B cell (primary cell): ENCODE measurements around the gene ZCCHC13. TPM values are rescaled to one million over a fixed set of nuclear protein-coding genes. Genes with fewer than 3 reads are reported as not detected.

Experiments
- ATAC-seq: fragments of 200-7000 bp; cut with Tn5 transposase; one replicate; pipeline ENCODE4 v1.10.0; 2021; ENCODE audit warnings: low read depth, mild to moderate bottlenecking, moderate number of reproducible peaks, moderate library complexity
- CTCF ChIA-PET: fragments of 350-600 bp; sonication (Branson Sonifier 250); formaldehyde crosslinking; loops from one replicate; lab custom pipeline; 2021; ENCODE audit warnings: antibody characterized with exemption, inconsistent platforms; lab: Charles Lee
- POLR2A ChIA-PET: fragments of 350-600 bp; sonication (Branson Sonifier 250); formaldehyde crosslinking; loops from one replicate; lab custom pipeline; 2021; ENCODE audit warnings: antibody characterized with exemption; lab: Charles Lee
- DNase-seq: peaks from one replicate; pipeline ENCODE4 v3.0.0; 2013
- H2AFZ ChIP-seq: 2 replicates; pipeline ENCODE4 v1.6.1; 2012; ENCODE audit warnings: mild to moderate bottlenecking, low read depth, low read length; ENCODE audit not compliant: insufficient read depth, poor library complexity, severe bottlenecking
- H3K27ac ChIP-seq, 2 donors: 1 replicate in 1 of 2; 2 replicates in 1 of 2; pipeline ENCODE4 v1.5.1; 2012 to 2013; ENCODE audit warnings: low read length in 2 of 2, mild to moderate bottlenecking in 2 of 2, moderate library complexity in 1 of 2
- H3K27me3 ChIP-seq, 4 experiments: fragments of 200-600 bp in 1 of 4; sonication (generic) in 1 of 4; replicated peaks in 1 of 4; 1 replicate in 2 of 4; 2 replicates in 2 of 4; pipeline versions ENCODE4 v1.6.1 to v1.7.0; 2013 to 2016; ENCODE audit warnings: low read length in 3 of 4, mild to moderate bottlenecking in 2 of 4, mixed read lengths in 1 of 4, moderate library complexity in 1 of 4; ENCODE audit not compliant: insufficient read depth in 4 of 4, control insufficient read depth in 3 of 4; ENCODE audit errors: control extremely low read depth in 1 of 4
- H3K36me3 ChIP-seq, 2 experiments: replicated peaks in 1 of 2; 1 replicate in 1 of 2; 2 replicates in 1 of 2; pipeline versions ENCODE4 v1.6.1 to v1.7.1; 2013; ENCODE audit warnings: low read length in 1 of 2; ENCODE audit not compliant: insufficient read depth in 2 of 2, control insufficient read depth in 1 of 2; ENCODE audit errors: control extremely low read depth in 1 of 2, extremely low read depth in 1 of 2
- H3K4me1 ChIP-seq, 2 donors: fragments of 200-600 bp in 1 of 2; sonication (generic) in 1 of 2; 1 replicate in 1 of 2; 2 replicates in 1 of 2; pipeline versions ENCODE4 v1.5.1 to v1.6.1; 2013 to 2017; ENCODE audit warnings: low read length in 2 of 2; ENCODE audit not compliant: control insufficient read depth in 2 of 2, insufficient read depth in 2 of 2
- H3K4me2 ChIP-seq: replicated peaks from 2 replicates; pipeline ENCODE3; 2012; ENCODE audit warnings: mild to moderate bottlenecking, low read depth, low read length; ENCODE audit not compliant: poor library complexity, severe bottlenecking
- H3K4me3 ChIP-seq, 5 experiments: fragments of 200-600 bp in 1 of 5; sonication (generic) in 1 of 5; 1 replicate in 3 of 5; 2 replicates in 2 of 5; pipeline versions ENCODE4 v1.5.1 to v1.7.0; 2011 to 2016; ENCODE audit warnings: low read length in 4 of 5, mild to moderate bottlenecking in 4 of 5, low read depth in 2 of 5, control low read depth in 1 of 5, moderate library complexity in 1 of 5; ENCODE audit not compliant: insufficient read depth in 1 of 5; ENCODE audit errors: control extremely low read depth in 1 of 5, extremely low read depth in 1 of 5
- H3K79me2 ChIP-seq: fragments of 200-600 bp; sonication (generic); one replicate; pipeline ENCODE4 v1.6.0; 2016; ENCODE audit warnings: low read length; ENCODE audit not compliant: control insufficient read depth, insufficient read depth
- H3K9ac ChIP-seq: fragments of 200-600 bp; sonication (generic); 2 replicates; pipeline ENCODE4 v1.6.1; 2017; ENCODE audit warnings: mild to moderate bottlenecking, low read length, moderate library complexity
- H3K9me3 ChIP-seq, 3 donors: one replicate each; pipeline versions ENCODE4 v1.6.1 to v1.7.1; 2013; ENCODE audit warnings: low read length in 2 of 3; ENCODE audit not compliant: control insufficient read depth in 2 of 3, insufficient read depth in 1 of 3; ENCODE audit errors: control extremely low read depth in 1 of 3
- H4K20me1 ChIP-seq: 2 replicates; pipeline ENCODE4 v1.6.0; 2012; ENCODE audit warnings: mild to moderate bottlenecking, low read length; ENCODE audit not compliant: insufficient read depth, control insufficient read depth, poor library complexity, severe bottlenecking
- H3K27ac Mint-ChIP-seq: one replicate; pipeline ENCODE4 v1.8.0; 2021; ENCODE audit warnings: mixed read lengths
- H3K27me3 Mint-ChIP-seq: one replicate; pipeline ENCODE4 v1.8.0; 2021; ENCODE audit warnings: mixed read lengths
- H3K4me1 Mint-ChIP-seq: one replicate; pipeline ENCODE4 v1.8.0; 2021; ENCODE audit warnings: mixed read lengths
- H3K4me3 Mint-ChIP-seq: one replicate; pipeline ENCODE4 v1.8.0; 2021; ENCODE audit warnings: mixed read lengths
- H3K9me3 Mint-ChIP-seq: one replicate; pipeline ENCODE4 v1.8.0; 2022; ENCODE audit warnings: mixed read lengths; ENCODE audit not compliant: insufficient read depth
- EZH2 ChIP-seq: IDR thresholded peaks from 2 replicates; pipeline ENCODE4 v1.6.1; 2012; ENCODE audit warnings: borderline replicate concordance, low read depth, mild to moderate bottlenecking, moderate library complexity, low read length; ENCODE audit not compliant: insufficient read depth, poor library complexity, severe bottlenecking
- WGBS: methylation state at CpG from one replicate; pipeline ENCODE4 v1.1.5; 2013; ENCODE audit warnings: missing lambda C conversion rate; ENCODE audit not compliant: insufficient coverage; 5-methylcytosine and 5-hydroxymethylcytosine counted together
- intact Hi-C: fragments of 100-400 bp; cut with micrococcal nuclease; formaldehyde crosslinking; loops from one replicate; pipeline ENCODE4 v1.10.0; 2022
- polyA plus RNA-seq: library from polyadenylated mRNA; depleted of rRNA; stranded (reverse); fragments of >200 nt; gene quantifications from 2 replicates; pipeline ENCODE4 v1.2.3, GENCODE V29; 2012
- total RNA-seq, 2 donors: library from RNA; stranded (reverse); fragments of 120-200 nt in 1 of 2; gene quantifications; 1 replicate in 1 of 2; 2 replicates in 1 of 2; pipeline versions ENCODE4 v1.2.3 to v1.2.4, GENCODE V29; 2013 to 2022
- TF ChIP-seq, protein P1 (sequence below): fragments of 200-600 bp; IDR thresholded peaks from one replicate; pipeline ENCODE4 v1.8.0; 2022; ENCODE audit warnings: antibody characterized with exemption, mild to moderate bottlenecking

The ZCCHC13 gene
- total and polyA plus RNA-seq, 2 donors (not counting 1 experiment from before 2014, with no cell fraction given): not detected

DNA sequence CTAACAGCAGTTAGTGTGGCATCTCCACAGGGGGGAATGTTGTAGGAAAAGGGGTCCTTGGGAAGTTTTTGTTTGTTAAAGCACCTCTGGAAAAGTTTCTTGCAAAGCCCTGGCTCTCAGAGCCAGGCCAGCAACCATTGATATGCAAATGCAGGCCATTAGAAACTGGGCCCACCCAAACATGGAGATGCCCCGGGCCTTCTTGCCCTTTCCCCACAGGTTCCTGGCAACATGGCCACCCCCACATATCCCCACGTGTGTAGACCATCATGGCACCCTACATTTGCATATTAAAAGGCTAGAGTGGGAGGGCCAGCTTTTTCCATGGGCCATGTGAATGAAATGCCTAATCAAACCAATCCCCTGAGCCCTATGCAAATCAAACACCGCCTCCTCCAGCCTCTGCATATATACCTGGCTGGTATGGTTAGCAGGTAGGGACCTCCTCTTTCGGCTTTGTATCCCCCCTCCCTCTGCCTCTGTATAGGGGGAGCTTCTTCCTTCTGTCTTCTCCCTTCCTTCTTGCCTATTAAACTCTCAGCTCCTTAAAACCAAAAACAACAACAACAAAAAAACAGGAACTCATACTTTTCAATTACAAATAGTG is 44.0 kb upstream of the ZCCHC13 start:
- no peaks in the 10 kb centered on the region for H3K4me1 ChIP-seq
- Mint-ChIP-seq H3K27ac (no peak overlapping the region), H3K4me1 (no peaks in the 10 kb centered on the region), H3K9me3 (no peaks in the 10 kb centered on the region), H3K27me3 (no peaks in the 10 kb centered on the region), H3K4me3 (no peak overlapping the region)
- H3K36me3 ChIP-seq: peaks cover 0 to 22% of the 10 kb centered on the region in 2 experiments
- no peak for DNase-seq
- ChIA-PET CTCF (no interaction called here), POLR2A (no interaction called here)
- H2AFZ ChIP-seq: no peak overlapping the region
- no peaks in the 10 kb centered on the region for H4K20me1 ChIP-seq
- H3K4me2 ChIP-seq: no peak overlapping the region
- no peak for ATAC-seq
- TF ChIP-seq, protein P1, sequence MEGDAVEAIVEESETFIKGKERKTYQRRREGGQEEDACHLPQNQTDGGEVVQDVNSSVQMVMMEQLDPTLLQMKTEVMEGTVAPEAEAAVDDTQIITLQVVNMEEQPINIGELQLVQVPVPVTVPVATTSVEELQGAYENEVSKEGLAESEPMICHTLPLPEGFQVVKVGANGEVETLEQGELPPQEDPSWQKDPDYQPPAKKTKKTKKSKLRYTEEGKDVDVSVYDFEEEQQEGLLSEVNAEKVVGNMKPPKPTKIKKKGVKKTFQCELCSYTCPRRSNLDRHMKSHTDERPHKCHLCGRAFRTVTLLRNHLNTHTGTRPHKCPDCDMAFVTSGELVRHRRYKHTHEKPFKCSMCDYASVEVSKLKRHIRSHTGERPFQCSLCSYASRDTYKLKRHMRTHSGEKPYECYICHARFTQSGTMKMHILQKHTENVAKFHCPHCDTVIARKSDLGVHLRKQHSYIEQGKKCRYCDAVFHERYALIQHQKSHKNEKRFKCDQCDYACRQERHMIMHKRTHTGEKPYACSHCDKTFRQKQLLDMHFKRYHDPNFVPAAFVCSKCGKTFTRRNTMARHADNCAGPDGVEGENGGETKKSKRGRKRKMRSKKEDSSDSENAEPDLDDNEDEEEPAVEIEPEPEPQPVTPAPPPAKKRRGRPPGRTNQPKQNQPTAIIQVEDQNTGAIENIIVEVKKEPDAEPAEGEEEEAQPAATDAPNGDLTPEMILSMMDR: no peak
- H3K27ac ChIP-seq: no peak overlapping the region
- no peak overlapping the region for H3K9ac ChIP-seq
- intact Hi-C loops: no loop called here
- no CpG with 5 or more reads among the region's 4 CpGs for WGBS
- peaks cover 0 to 4% (median 2%) of the 10 kb centered on the region in 3 donors for H3K9me3 ChIP-seq
- H3K79me2 ChIP-seq: no peaks in the 10 kb centered on the region
- H3K4me3 ChIP-seq: no peak overlapping the region
- H3K27me3 ChIP-seq: no peaks in the 10 kb centered on the region

DNA sequence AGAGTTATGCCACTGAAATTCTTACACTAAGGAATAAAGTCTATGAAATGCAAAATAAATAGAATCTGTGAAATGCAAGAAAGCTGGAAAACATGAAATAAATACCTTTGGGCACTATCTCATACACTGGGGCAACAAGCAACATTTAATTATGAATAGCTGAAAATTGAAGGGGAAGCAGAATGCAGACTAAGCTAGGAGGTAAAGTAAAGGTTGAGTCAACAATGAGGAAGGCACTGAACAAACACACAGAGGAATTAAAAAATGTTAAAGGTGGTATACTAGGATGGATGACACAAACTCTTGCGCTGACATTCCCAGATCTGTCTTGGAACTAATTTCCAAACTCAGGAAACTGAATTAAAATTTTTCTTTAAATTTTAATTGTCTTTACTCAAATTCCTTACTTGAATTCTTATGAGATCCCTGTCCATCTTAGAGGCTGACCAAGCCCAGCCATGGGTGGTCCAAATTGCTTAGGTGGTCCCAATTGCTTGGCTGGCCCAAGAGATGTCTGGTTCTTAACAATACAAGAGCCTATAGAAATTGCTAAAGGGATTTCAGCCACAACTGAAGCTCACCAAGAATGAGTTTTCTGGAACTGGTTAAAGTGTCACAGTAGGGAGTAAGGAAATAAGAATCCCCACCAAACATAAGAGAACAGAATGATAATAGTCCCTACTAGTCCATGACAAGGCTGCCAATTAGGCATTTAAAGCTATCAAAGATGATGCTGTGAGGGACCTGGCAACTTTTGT is 41.3 kb upstream of the ZCCHC13 start:
- Histone ChIP-seq H2AFZ (no peak overlapping the region), H4K20me1 (no peaks in the 10 kb centered on the region), H3K36me3 (peaks cover 0 to 17% of the 10 kb centered on the region in 2 experiments), H3K27ac (no peak overlapping the region), H3K9ac (no peak overlapping the region), H3K9me3 (peaks cover 0 to 4% (median 2%) of the 10 kb centered on the region in 3 donors), H3K4me1 (no peaks in the 10 kb centered on the region), H3K4me2 (no peak overlapping the region), H3K79me2 (no peaks in the 10 kb centered on the region), H3K4me3 (no peak overlapping the region), H3K27me3 (no peaks in the 10 kb centered on the region)
- H3K4me1 Mint-ChIP-seq: no peaks in the 10 kb centered on the region
- WGBS: no CpG with 5 or more reads among the region's 1 CpG
- intact Hi-C loops: no loop called here
- no peak overlapping the region for H3K4me3 Mint-ChIP-seq
- CTCF ChIA-PET: no interaction called here
- no peak overlapping the region for H3K27ac Mint-ChIP-seq
- H3K27me3 Mint-ChIP-seq: no peaks in the 10 kb centered on the region
- ATAC-seq (no peak), DNase-seq (no peak)
- no peak for TF ChIP-seq EZH2
- TF ChIP-seq, protein P1: no peak
- POLR2A ChIA-PET: no interaction called here
- no peaks in the 10 kb centered on the region for H3K9me3 Mint-ChIP-seq
